ENCODE results near the gene JMY.

The JMY gene

GRCh38 chr5:79193643-79194042 lies 42.3 kb upstream of the JMY start:
- TF ChIP-seq CTCF (conservative IDR thresholded peaks at IDR 0.05) = no peak
- no peak overlapping the region for H3K27ac ChIP-seq

GRCh38 chr5:79200573-79201183 lies 35.3 kb upstream of the JMY start:
- TF ChIP-seq ZFX (IDR thresholded peaks at IDR 0.05) = no peak
- peak; percentile 78 for TF ChIP-seq CTCF (conservative IDR thresholded peaks at IDR 0.05)
- no peak overlapping the region for H3K27ac ChIP-seq

- TF ChIP-seq CTCF (conservative IDR thresholded peaks at IDR 0.05) = no peak
- no peak for TF ChIP-seq ZFX (IDR thresholded peaks at IDR 0.05)
- no peak overlapping the region for H3K27ac ChIP-seq
Observed at GRCh38 chr5:79201206-79201605, 34.7 kb upstream of the JMY start.

GRCh38 chr5:79202076-79202475 lies 33.9 kb upstream of the JMY start:
- H3K27ac ChIP-seq = no peak overlapping the region
- TF ChIP-seq CTCF (conservative IDR thresholded peaks at IDR 0.05) (no peak), ZFX (IDR thresholded peaks at IDR 0.05) (no peak)

GRCh38 chr5:79205965-79206364 lies 30.0 kb upstream of the JMY start:
- H3K27ac ChIP-seq = no peak overlapping the region

GRCh38 chr5:79206541-79206940 lies 29.4 kb upstream of the JMY start:
- no peak overlapping the region for H3K27ac ChIP-seq
- TF ChIP-seq ZFX (IDR thresholded peaks at IDR 0.05) (no peak), CTCF (conservative IDR thresholded peaks at IDR 0.05) (no peak)

More at GRCh38 chr5:79205965-79206364, 30.0 kb upstream of the JMY start:
- TF ChIP-seq ZFX (IDR thresholded peaks at IDR 0.05) = no peak
- TF ChIP-seq CTCF (conservative IDR thresholded peaks at IDR 0.05) = no peak

GRCh38 chr5:79209505-79209904 lies 26.4 kb upstream of the JMY start:
- H3K27ac ChIP-seq = no peak overlapping the region
- TF ChIP-seq CTCF (conservative IDR thresholded peaks at IDR 0.05) (no peak), ZFX (IDR thresholded peaks at IDR 0.05) (no peak)
